ENCODE results near the gene CYP3A5. TPM values are rescaled to one million over a fixed set of nuclear protein-coding genes. Genes with fewer than 3 reads are reported as not detected.
"Not testable (repeated sequence)": the region's sequence is repeated elsewhere in the genome, so short reads cannot be mapped to it uniquely, and the experiment has no call there.

Gene CYP3A5
- total RNA-seq, 3 donors from 2014 or later = 8.5 to 25.9 (median 15.4) TPM

DNA sequence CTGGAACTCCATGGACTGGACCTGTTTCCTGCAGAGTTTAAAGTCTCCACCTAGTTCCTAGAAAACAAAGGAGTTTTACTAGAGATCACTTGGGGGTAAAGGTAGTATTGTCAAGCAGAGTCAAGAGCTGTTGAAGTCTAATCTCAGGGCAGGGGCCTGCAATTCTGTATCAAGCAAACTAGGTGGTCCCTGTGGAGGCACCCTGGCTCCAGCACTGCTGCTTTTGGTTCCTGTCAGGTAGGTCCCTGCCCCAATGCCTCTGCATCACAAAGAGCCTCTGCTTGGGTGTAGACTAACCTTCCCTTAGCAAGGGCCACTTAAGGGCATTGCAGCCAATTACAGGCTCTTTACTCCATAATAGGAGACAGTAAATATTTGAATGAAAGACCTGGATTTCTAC, 40.5 kb downstream of the CYP3A5 start:
- Histone ChIP-seq H3K4me3 (no peak overlapping the region), H3K4me1 (no peaks in the 10 kb centered on the region), H3K27ac (no peak overlapping the region), H3K36me3 (no peaks in the 10 kb centered on the region), H3K9me3 (no peaks in the 10 kb centered on the region), H3K27me3 (no peaks in the 10 kb centered on the region)
- no peak for DNase-seq (ENCODE audit: low spot score in 2 of 2)
- intact Hi-C loops (cut with DNase I; ENCODE audit: low total_unique reads) = no loop called here
- TF ChIP-seq POLR2A (IDR thresholded peaks at IDR 0.05) = no peak
- no peak for TF ChIP-seq CTCF (IDR thresholded peaks at IDR 0.05)
- no peak for TF ChIP-seq POLR2AphosphoS5 (IDR thresholded peaks at IDR 0.05)

GRCh38 chr7:99638731-99639130, 41.1 kb downstream of the CYP3A5 start:
- Histone ChIP-seq H3K27me3 (no peaks in the 10 kb centered on the region), H3K4me3 (no peak overlapping the region), H3K36me3 (no peaks in the 10 kb centered on the region), H3K27ac (no peak overlapping the region), H3K4me1 (no peaks in the 10 kb centered on the region), H3K9me3 (no peaks in the 10 kb centered on the region)
- no peak for DNase-seq (ENCODE audit: low spot score in 2 of 2)
- intact Hi-C loops (cut with DNase I; ENCODE audit: low total_unique reads) = no loop called here
- TF ChIP-seq POLR2AphosphoS5 (IDR thresholded peaks at IDR 0.05) (no peak), CTCF (IDR thresholded peaks at IDR 0.05) (no peak), POLR2A (IDR thresholded peaks at IDR 0.05) (no peak)

DNA sequence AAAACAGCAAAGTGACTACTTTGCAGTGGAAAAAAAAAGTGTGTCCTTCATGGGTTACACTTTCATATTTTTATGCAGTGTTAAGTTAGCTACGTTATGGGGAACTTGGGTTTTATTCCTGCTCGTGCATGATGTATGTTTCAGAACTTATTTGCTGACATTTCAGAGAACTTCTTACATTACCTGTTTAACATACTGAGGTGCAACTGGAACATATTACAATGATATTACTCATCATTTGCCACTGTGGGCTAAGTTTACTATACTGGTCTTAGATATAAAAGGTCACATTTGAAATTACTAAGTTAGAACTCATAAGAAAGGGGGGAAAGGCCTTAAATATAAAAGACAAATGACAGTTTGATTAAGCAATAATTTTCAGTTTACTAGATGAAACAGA, 42.4 kb downstream of the CYP3A5 start:
- H3K4me3 ChIP-seq; H3K27me3 ChIP-seq; H3K36me3 ChIP-seq; intact Hi-C loops (cut with DNase I; ENCODE audit: low total_unique reads); H3K4me1 ChIP-seq; H3K27ac ChIP-seq; H3K9me3 ChIP-seq; DNase-seq (ENCODE audit: low spot score in 2 of 2): not testable (repeated sequence)

- DNase-seq (ENCODE audit: low spot score in 2 of 2) = no peak
- intact Hi-C loops (cut with DNase I; ENCODE audit: low total_unique reads) = loop anchor here (5.0 kb wide), 1 partner anchor 271 kb away; no protein-coding TSS in a partner anchor
- peaks cover 9% of the 10 kb centered on the region for H3K36me3 ChIP-seq
- H3K27me3 ChIP-seq = no peaks in the 10 kb centered on the region
- no peaks in the 10 kb centered on the region for H3K4me1 ChIP-seq
- H3K9me3 ChIP-seq = no peaks in the 10 kb centered on the region
- TF ChIP-seq CTCF (IDR thresholded peaks at IDR 0.05) (no peak), POLR2AphosphoS5 (IDR thresholded peaks at IDR 0.05) (no peak), POLR2A (IDR thresholded peaks at IDR 0.05) (no peak)
- no peak overlapping the region for H3K27ac ChIP-seq
- H3K4me3 ChIP-seq = no peak overlapping the region
Measured at GRCh38 chr7:99631295-99632109, 48.3 kb downstream of the CYP3A5 start.

DNA sequence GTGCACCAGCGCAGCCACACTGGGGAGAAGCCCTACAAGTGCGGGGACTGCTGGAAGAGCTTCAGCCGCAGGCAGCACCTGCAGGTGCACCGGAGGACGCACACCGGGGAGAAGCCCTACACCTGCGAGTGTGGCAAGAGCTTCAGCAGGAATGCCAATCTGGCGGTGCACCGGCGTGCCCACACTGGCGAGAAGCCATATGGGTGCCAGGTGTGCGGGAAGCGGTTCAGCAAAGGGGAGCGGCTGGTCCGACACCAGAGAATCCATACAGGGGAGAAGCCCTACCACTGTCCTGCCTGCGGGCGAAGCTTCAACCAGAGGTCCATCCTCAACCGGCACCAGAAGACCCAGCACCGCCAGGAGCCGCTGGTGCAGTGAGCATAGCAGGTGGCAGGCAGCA, 50.2 kb downstream of the CYP3A5 start:
- Histone ChIP-seq H3K27me3 (no peaks in the 10 kb centered on the region), H3K4me1 (no peaks in the 10 kb centered on the region), H3K9me3 (no peaks in the 10 kb centered on the region), H3K27ac (no peak overlapping the region), H3K4me3 (no peak overlapping the region), H3K36me3 (peaks cover 9% of the 10 kb centered on the region)
- TF ChIP-seq POLR2AphosphoS5 (IDR thresholded peaks at IDR 0.05) = no peak
- TF ChIP-seq CTCF (IDR thresholded peaks at IDR 0.05) = no peak
- TF ChIP-seq POLR2A (IDR thresholded peaks at IDR 0.05) = no peak
- intact Hi-C loops (cut with DNase I; ENCODE audit: low total_unique reads) = loop anchor here (5.0 kb wide), 1 partner anchor 273 kb away; no protein-coding TSS in a partner anchor
- DNase-seq (ENCODE audit: low spot score in 2 of 2) = no peak
